Hematopoietic multipotent progenitor cell treated with erythropoietin and hydrocortisone succinate and interleukin-3 and kit ligand, for 17 days (in vitro differentiated cells): Measurements from ENCODE around the gene TSLP.

ENCODE experiments used
- DNase-seq: peaks from one replicate; pipeline ENCODE4 v3.0.0-alpha.2; 2015; ENCODE audit warnings: low spot score

The TSLP gene

DNA sequence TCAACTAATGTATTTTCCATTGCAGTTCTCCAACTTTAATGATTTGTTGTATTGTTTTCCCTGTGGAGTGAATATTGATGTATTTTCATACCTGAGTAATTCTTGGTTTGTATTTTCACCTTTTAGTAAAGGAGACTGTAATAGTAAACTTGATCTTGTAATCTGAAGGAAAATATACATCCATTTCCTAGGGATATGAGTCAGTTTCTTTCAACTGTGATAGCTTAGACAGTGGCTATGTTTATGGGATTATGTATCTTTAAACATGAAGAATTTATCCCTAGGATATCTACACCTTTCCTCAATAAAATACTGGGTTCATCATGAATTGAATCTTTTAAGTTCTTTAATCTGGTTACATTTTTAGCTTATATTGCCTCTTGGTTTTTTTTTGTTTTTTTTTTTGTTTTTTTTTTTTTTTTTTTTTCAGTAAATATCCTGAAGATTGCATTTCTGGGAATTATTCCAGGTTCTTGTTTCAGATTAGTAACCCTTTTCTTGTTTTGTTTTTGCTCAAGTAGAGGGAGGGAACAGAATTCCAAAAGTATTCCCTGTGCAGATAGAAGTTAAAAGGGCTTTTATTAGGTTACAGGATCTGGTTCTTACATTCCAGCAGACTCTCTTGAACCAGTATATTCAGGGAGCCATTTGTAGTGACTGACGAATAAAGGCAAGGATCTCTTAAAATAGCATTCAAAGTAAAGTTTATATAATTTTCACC is 27.7 kb downstream of the TSLP start:
- no peak for DNase-seq

DNA sequence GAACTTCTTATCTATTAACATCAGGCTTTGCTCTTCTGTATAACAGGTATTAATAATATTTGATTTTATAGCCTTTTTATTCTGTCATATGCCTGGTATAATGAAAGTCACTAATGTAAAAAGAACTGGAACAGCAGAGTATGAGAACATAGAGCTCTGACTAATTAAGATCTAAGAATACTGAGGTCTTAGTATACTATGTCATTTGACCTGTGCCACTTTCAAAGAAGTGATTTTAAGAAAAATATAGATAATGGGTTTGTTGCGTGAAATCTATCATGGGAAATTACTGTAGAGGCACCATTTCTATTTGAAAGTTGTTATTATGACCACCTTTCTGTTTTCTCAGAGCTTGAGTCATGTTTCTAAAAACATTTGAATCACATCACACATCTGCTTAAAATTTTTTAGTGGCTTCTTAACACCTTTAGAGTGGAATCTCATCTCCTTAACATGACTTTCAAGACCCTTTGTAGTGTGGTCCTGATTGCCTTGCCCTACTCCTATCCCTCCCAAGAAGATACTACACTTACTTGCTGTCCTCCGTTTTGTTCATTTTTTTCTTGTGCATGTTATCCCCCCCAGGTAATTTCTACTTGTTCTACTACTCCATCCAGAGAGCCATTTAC is 34.9 kb downstream of the TSLP start:
- no peak for DNase-seq

GRCh38 chr5:111107371-111107770 is 35.9 kb downstream of the TSLP start:
- DNase-seq, result no peak

DNA sequence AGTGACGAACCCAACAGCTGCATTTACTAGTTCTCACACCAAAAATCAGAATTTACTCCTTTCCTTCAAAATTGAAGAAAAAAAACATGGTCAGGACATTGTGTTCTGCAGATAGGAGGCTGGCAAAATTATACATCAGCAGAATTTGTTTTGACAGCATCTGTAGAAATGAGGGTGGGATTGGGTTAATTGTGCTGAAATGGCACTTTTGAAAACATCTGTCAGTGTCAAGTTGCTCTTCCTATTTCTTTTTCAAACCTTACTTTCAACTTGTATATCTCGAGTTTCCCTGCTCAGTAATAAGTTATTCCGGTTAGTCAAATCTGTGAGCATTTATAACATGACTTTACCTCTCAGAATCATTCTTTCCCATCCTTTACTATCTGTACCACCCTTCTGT is 40.4 kb downstream of the TSLP start:
- no peak for DNase-seq

DNA sequence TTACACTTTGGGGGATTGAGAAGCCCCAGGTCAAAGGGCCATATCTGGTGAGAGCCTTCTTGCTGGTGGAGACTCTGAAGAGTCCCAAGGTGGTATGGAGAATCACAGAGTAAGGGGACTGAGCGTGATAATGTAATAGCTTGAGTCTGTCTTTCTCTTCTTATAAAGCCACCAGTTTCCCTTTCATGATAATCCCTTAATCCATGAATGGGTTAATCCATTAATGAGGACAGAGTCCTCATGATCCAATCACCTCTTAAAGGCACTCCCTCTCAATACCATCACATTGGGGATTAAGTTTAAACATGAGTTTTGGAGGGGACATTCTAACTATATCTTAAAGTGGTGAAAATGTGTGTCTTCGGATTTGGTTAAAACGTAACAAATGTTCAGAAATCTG is 42.2 kb downstream of the TSLP start:
- no peak for DNase-seq

GRCh38 chr5:111115229-111115628 is 43.7 kb downstream of the TSLP start:
- no peak for DNase-seq

DNA sequence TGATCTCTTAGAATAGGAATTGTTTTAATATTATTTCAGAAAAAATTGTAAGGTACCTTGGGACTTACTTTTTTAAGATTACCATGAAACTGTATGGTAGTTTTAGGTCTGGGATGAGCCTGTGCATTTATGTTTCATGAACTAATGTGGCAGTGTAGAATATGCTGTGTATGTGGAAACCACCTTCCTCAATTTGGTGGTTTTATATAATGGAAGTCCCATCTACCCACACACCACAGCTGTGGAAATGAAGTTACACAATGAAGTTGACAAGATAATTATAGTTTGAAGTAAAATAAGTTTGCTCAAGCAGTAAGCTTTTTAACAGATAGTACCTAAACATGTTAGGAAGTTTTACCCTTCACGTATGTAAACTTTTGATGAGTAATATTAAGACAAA is 45.0 kb downstream of the TSLP start:
- DNase-seq, result no peak

DNA sequence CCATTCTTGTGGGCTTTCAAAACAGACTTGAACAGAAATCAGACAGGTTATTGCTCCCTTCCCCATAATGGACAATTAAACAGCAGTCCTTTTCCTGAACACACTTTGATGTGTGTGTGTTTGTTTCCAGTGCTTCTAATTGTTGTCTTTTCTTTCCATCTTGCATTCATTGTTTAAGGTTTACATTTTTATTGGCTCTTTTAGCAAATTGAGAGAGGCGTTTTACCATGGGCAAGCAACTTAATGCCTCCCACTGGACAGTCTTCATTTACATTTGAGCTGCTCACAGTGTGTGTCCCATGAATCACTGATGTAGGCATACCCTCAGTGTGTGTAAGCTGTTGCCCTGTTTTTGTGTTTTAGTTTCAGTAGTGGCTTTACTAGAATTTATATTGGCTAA is 45.6 kb downstream of the TSLP start:
- no peak for DNase-seq

DNA sequence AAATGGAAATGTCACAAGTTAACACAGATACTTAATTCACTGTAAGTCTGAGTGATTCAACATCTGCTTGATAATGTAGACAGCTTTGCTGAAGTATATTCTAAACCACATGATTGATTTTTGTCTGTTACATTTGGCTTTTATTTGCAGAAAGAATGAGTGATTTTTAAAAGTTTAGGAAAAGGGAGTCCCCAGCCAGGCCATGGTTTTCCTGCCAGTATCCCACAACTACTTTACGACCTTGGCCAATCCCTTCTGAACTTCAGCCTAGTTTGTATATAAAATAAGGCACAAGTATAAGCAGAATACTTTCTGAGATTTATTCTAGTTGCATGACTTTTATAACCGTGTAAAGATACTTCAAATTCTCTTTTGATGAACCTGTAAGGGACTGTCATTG is 47.7 kb downstream of the TSLP start:
- no peak for DNase-seq

GRCh38 chr5:111119856-111120255 is 48.3 kb downstream of the TSLP start:
- no peak for DNase-seq

GRCh38 chr5:111120911-111121310 is 49.4 kb downstream of the TSLP start:
- DNase-seq, result no peak

GRCh38 chr5:111121926-111122325 is 50.4 kb downstream of the TSLP start:
- no peak for DNase-seq

GRCh38 chr5:111122398-111122797 is 50.9 kb downstream of the TSLP start:
- DNase-seq, result no peak

- no peak for DNase-seq
Measured at GRCh38 chr5:111124793-111125192, 53.3 kb downstream of the TSLP start.

DNA sequence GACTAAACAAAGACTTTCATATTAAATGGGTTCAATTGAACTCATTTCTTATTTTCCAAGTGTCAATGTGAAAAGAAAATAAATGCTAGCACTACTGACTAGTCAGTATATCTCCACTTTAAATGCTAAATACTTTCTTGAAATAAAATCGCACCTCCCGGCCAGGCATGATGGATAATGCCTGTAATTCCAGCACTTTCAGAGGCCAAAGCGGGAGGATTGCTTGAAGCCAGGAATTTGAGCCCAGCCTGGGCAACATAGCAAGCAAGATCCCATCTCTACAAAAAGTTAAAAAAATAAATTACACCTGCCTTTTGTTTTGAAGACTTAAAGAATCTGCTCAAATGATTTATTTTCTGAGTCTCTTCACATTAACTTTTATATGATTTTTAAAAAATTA is 55.4 kb downstream of the TSLP start:
- DNase-seq, result no peak
